CD4-positive, alpha-beta T cell treated with Interleukin-21 for 1 hour (primary cell): Measurements from ENCODE around the gene IDI1.
"Not testable (repeated sequence)": the region's sequence is repeated elsewhere in the genome, so short reads cannot be mapped to it uniquely, and the experiment has no call there.

Experiments used
- DNase-seq: peaks from one replicate; pipeline ENCODE4 v3.0.0-alpha.2; 2020

IDI1 gene

GRCh38 chr10:1033601-1034000, 15.3 kb downstream of the IDI1 start:
- DNase-seq, result no peak

DNA sequence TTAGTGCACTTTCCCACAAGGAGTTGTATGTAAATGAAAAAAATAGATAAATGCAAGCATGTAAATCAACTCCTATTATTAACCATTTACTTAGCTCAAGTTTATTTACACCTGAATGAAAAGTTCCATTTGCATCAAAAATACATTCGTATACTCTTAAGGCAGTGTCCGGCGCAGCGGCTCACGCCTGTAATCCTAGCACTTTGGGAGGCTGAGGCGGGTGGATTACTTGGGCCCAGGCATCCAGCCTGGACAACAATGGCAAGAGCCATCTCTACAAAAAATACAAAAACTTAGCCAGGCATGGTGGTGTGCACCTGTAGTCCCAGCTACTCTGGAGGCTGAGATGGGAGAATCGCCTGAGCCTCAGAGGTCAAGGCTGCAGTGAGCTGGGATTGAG, 19.1 kb downstream of the IDI1 start:
- no peak for DNase-seq

DNA sequence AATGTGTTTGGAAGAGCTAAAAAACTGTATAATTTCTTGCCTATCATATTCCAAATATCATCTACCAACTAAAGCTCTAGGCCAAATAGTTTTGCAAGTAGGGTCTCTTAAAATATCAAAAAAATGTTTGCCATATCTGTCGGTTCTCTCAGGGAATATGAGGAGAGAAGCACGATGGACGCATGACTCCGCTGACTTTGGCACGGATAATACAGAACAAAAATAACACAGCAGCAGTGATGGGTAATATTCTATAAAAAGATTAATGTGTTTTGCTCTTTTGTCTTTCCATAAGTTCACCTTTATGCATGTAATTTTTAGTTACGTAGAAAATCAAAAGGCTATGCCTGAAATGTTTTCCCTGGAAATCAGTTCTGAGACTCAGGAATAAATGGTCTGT, 22.3 kb downstream of the IDI1 start:
- no peak for DNase-seq

DNA sequence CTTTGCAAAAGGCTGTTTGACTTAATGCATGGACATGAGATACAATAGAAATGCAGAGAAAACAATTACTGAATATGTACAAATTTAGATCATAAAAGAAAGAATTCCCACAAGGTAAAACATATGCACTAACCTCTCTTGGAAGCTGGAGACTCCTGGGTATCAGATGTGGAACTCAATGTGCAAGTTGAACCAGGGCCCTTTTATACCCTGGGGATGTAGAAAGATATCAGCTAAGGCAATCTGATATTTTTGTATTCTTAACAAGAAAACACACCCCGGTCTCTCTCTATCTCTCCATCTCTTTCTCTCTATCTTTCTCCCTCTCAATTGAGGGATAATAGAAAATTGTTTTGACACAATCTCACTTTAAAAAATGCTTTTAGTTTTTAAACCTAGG, 23.2 kb downstream of the IDI1 start, which contains the start of gene IDI2:
IDI2 (minus strand) TSS at position 177 of the 400 bp plus-strand sequence. CDS start 1,136 bp downstream, outside the sequence.
- DNase-seq, result no peak

DNA sequence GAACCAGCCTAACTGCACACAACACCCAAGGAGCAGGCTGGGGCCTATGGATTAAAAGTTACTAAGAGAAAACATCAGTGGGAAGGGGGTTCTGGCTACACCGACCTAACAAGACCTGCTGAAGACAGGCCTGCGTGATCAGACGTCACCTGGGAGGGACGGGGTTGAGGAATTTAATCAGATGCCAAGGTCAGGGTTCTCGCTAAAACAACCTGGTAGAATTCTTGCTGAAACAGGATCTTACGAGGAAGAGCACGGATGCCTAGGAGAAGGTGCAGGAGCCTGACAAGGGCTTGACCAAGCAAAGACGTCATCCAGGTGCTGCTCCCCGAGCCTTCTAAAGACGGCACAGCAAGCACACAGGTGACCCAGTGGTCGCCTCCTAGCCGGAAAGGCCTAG, 24.8 kb downstream of the IDI1 start:
- DNase-seq, result no peak

DNA sequence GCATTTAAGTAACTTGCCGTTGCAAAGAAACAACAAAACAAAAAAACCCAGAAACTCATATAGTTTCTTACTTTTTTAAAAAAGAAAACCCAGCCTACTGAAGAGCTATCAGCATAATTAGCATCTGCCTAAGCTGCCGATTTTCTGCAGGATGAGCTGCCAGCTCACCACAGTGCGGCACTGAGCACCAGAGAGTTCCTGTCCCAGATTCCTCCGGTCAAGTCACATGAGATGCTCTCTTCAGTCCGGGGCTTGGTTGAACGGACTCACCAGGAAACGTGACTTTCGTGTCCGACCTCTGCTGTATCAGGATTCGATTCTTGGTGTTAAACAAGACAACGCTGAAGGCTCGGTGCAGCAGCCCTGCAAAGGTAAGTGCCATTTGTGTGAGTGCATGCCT, 26.5 kb downstream of the IDI1 start:
- DNase-seq, result no peak

DNA sequence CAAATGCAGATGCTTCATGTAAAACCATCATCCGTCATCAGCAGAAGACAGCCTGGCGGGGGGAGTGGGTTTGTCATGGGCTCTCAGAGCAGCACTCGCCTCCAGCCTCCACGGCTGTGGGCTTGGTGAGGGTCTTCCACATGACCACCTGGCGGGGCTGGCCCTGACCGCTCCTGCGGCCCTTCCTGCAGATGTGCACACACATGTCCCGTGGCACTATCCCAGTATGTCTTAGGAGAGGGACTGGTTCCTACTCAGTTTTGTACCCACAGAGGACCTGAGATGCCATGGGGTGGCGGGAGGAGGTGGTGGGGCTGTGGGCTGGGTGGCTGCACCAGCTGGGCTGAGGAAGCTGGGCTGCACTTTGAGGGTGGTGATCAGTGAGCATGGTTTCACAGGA, 28.0 kb downstream of the IDI1 start:
- DNase-seq, result no peak

GRCh38 chr10:1020460-1020859, 28.5 kb downstream of the IDI1 start:
- no peak for DNase-seq

GRCh38 chr10:1019362-1019761, 29.6 kb downstream of the IDI1 start:
- no peak for DNase-seq

DNA sequence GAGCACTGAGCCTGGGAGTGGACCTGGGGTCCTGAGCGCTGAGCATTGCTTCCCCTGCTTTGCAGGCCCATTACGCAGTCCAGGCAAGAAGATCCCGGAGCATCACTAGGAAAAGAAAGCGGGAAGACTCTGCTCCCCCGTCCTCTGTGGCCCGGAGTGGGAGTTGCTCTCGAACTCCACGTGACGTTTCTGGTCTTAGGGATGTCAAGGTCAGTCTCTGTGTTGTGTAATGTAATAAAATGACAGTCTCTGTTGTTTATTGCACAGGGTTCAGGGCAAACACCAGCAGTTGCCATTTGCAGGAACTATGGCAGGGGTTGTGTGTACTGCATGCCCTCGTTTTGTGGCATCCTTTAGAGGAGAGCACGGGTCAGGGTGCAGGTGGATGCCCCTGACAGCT, 33.2 kb downstream of the IDI1 start:
- DNase-seq, result no peak

GRCh38 chr10:1011696-1012095, 37.2 kb downstream of the IDI1 start:
- DNase-seq, result no peak

DNA sequence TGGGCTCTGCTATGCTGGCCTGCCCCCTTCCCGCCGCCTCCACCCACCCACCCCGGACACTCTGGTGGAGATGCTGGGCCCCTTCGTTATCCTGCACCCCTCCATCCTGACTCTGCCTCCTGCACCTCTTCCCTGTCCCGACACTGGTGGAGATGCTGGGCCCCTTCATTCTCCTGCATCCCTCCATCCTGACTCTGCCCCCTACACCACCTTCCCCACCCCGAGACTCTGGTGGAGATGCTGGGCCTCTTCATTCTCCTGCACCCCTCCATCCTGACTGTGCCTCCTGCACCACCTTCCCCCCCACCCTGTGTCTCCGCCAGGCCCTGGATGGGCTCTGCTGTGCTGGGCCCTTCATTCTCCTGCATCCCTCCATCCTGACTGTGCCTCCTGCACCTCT, 38.2 kb downstream of the IDI1 start:
- no peak for DNase-seq

DNA sequence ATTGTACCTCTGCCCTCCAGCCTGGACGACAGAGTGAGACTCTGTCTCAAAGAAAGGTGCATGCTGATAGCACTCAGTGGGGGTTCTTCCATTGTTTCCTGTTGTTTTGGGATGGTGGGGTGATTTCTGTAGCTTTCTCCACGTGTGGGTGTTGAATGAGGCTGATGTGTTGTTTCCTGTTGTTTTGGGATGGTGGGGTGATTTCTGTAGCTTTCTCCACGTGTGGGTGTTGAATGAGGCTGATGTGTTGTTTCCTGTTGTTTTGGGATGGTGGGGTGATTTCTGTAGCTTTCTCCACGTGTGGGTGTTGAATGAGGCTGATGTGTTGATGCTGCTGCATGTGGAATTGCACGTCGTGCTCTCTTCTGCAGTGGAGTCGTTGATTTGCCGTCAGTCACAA, 39.0 kb downstream of the IDI1 start:
- not testable (repeated sequence) for DNase-seq

- DNase-seq, result no peak
These were observed 39.8 kb downstream of the IDI1 start for GRCh38 chr10:1009071-1009494.

DNA sequence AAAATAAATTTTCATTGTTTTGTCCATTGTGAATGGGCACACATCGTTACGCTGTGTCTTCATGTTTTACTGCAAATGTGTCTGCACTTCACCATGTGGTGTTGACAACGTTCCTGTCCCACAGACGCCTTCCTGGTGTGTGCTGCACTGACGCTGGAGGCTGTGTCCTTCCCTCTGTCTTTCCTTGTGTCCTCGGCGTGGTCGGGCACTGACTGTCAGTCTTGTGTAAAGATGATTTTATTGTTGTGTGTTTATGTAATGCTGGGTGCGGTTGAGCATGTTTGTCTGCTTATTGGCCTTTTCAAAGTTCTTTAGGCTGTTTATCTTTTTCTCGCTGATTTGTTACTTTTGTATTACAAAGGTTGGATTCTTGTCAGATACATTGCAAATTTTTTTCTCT, 41.3 kb downstream of the IDI1 start:
- DNase-seq, result no peak

DNA sequence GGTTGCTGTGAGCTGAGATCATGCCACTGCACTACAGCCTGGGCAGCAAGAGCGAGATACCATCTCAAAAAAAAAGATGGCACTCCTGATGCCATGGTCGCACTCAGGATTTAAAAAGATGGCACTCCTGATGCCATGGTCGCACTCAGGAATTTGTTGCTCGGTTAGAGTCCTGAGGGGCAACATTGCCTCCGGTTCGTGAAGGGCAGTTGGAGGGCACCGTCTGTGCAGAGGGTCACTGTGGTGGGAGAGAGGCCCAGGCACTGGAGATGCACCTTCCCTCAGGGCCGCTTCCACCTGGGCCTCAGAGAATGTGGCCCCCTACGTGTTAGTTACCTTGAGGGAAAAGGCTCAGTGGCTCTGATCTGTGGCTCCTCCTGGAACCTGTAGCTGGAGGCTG, 42.3 kb downstream of the IDI1 start:
- DNase-seq, result no peak

- no peak for DNase-seq
These were observed 44.8 kb downstream of the IDI1 start for GRCh38 chr10:1003884-1004670.

DNA sequence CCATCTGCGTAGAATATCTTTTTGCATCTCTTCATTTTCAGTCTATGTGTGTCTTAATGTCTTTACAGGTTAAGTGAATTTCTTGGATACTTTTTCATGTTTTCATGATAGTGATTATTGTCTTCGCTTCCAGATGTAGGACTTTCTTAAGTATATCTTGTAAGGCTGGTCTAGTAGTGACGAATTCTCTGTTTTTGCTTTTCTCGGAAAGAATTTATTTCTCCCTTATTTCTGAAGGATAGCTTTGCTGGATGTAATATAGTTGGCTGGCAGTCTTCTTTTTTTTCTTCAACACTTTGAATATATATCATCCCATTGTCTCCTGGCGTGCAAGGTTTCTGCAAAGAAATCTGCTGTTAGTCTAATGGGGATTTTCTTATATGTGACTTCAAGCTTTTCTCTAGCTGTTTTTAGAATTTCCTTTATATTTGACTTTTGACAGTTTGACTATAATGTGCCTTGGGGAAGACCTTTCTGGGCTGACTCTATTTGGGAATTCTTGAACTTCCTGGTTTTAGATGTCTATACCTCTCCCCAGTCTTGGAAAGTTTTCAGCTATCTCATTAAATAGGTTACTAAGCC, 46.4 kb downstream of the IDI1 start:
- no peak for DNase-seq

- no peak for DNase-seq
These were observed 51.5 kb downstream of the IDI1 start for GRCh38 chr10:997266-998022.

DNA sequence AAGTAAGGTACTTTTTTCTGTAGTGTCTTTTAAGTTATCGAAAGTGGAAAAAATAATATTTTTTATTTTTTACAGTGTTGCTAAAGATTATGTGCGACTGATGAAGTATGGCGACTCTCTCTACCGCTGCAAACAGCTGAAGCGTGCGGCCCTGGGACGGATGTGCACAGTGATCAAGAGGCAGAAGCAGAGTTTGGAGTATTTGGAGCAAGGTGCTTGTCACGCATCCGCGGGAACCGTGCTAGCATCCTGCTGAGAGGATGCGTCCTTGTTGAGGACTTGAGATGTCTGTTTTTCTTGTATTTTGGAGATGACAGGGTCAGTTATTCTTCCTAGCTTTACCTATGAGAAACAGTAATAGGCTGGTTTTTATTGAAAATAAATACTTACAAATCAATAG, 52.9 kb downstream of the IDI1 start:
- DNase-seq, result no peak

DNA sequence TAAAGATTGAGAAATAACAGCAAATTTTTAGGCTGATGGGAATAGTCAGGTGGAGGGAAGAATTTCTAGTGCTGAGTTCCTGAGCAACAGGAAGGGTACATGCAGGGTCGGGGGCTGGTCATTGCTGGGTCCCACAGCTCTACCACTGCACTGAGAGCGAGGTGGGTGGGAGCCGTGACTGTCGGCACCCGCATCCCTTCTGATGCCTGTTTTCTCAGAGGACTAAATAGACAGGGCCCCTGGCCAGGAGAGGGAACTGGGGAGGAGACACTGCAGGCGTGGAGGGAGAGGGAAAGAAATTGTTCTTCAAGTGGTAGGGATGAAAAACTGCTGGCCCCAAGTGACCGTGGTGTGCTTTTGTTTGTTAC, 53.4 kb downstream of the IDI1 start:
- no peak for DNase-seq

DNA sequence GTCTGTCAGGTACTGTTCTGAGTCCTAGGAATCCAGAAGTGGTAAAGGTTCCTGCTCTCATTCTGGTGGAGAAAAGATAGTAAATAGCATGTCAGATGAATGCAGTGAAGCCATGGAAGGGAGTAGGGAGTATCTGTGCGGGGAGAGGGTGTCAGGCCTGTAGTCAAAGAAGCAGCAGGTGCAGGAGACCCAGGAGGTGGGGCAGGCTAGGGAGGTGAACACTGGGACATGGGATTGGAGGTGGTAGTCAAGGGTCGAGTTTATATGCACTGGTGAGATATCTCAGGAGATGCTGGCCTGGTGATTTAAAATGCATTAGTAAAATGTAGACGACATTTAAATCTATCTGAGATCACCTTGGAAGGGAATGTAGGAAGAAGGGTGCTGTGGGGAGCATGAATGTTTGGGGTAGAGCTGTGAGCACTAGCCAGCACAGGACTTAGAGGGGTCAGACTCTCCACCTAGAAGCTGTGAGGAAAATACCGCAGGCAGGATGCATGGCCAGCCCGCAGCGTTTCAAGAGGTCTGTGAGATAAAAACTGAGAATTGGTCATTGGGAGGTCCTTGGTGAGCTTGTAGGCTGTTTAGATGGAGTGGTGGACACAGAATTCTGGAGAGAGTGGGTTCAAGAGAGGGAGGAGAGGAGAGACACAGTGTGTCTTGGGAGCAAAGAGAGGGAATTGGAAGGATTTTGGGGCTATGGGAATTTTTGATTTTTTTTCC, 53.9 kb downstream of the IDI1 start:
- DNase-seq, result no peak

- no peak for DNase-seq
These were observed 56.0 kb downstream of the IDI1 start for GRCh38 chr10:992871-993270.
